ENCODE data around the gene MC3R. TPM values are rescaled to one million over a fixed set of nuclear protein-coding genes. Genes with fewer than 3 reads are reported as not detected.

MC3R gene
- total RNA-seq, 1 experiment from 2014 or later: not detected

DNA sequence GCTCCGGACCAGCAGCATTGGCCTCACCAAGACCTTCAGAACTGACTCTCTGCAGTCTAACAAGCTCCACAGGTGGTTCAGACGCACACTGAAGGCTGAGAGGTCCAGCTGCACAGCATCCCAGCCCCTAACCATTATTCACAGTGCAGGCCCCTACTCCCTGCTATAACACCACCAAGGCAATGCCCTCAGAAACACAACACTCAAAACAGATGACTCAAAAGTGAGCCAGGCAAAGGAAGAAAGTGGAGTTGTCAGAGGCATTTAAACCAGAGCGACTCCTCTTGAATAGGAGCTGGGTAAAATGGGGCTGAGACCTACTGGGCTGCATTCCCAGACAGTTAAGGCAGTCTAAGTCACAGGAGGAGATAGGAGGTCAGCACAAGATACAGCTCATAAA is 20.5 kb upstream of the MC3R start:
- H3K9ac ChIP-seq (ENCODE audit: extremely low read depth, insufficient read length, low read length): no peak overlapping the region
- no peak overlapping the region for H2BK120ac ChIP-seq (ENCODE audit: low read depth, low read length, poor library complexity, severe bottlenecking)
- Mint-ChIP-seq H3K4me3 (no peak overlapping the region), H3K4me1 (no peaks in the 10 kb centered on the region), H3K27ac (no peak overlapping the region), H3K36me3 (ENCODE audit: insufficient read depth in 1 of 3, low read depth in 3 of 3) (peaks cover 6 to 33% (median 8%) of the 10 kb centered on the region in 3 experiments), H3K27me3 (ENCODE audit: low read depth) (no peaks in the 10 kb centered on the region; the same call in none of the 2 replicates), H3K9me3 (peaks cover 88 to 94% of the 10 kb centered on the region in 2 experiments)
- no peak overlapping the region for H3K56ac ChIP-seq (ENCODE audit: insufficient read length, low read depth, low read length)
- H3K18ac ChIP-seq (ENCODE audit: insufficient read length, low read depth, low read length): no peak overlapping the region
- no peak overlapping the region for H4K8ac ChIP-seq (replicated peaks; ENCODE audit: insufficient read length, low read depth, low read length)
- H3K4ac ChIP-seq (ENCODE audit: low read depth, low read length): no peak overlapping the region
- H3T11ph ChIP-seq (ENCODE audit: low read length): no peak overlapping the region
- H4K20me1 ChIP-seq (ENCODE audit: control insufficient read depth, insufficient read depth, insufficient read length): no peaks in the 10 kb centered on the region
- H2BK20ac ChIP-seq (ENCODE audit: low read depth, low read length, poor library complexity, severe bottlenecking): no peak overlapping the region
- DNase-seq: no peak
- no peak overlapping the region for H4K5ac ChIP-seq (ENCODE audit: insufficient read length, low read depth, low read length)
- no peak overlapping the region for H3K14ac ChIP-seq (ENCODE audit: insufficient read depth, low read length)
- no peak overlapping the region for H3K23ac ChIP-seq (ENCODE audit: insufficient read length, low read depth, low read length)
- no peak overlapping the region for H2BK15ac ChIP-seq (ENCODE audit: low read depth, low read length)
- no peak overlapping the region for H2AFZ ChIP-seq (ENCODE audit: low read length)
- no peak overlapping the region for H3K4me2 ChIP-seq (ENCODE audit: insufficient read depth, insufficient read length, low read length)
- H3K79me2 ChIP-seq (ENCODE audit: insufficient read depth, low read length): no peaks in the 10 kb centered on the region
- no peak overlapping the region for H4K91ac ChIP-seq (ENCODE audit: insufficient read length, low read depth, low read length)
- WGBS (ENCODE audit: extremely low coverage, insufficient read length, low lambda C conversion rate): no CpG with 5 or more reads among the region's 3 CpGs
- no peak overlapping the region for H3K27ac ChIP-seq (ENCODE audit: insufficient read length, low read depth, low read length)
- no peak overlapping the region for H2AK5ac ChIP-seq (ENCODE audit: insufficient read length, low read length)
- H3K27me3 ChIP-seq (ENCODE audit: insufficient read depth, low read length): no peaks in the 10 kb centered on the region
- H3K9me3 ChIP-seq (ENCODE audit: control insufficient read depth, low read depth, low read length): peaks cover 85% of the 10 kb centered on the region
- H3K23me2 ChIP-seq (ENCODE audit: insufficient read length, low read depth, low read length, poor library complexity, severe bottlenecking): no peaks in the 10 kb centered on the region
- TF ChIP-seq, protein P1, sequence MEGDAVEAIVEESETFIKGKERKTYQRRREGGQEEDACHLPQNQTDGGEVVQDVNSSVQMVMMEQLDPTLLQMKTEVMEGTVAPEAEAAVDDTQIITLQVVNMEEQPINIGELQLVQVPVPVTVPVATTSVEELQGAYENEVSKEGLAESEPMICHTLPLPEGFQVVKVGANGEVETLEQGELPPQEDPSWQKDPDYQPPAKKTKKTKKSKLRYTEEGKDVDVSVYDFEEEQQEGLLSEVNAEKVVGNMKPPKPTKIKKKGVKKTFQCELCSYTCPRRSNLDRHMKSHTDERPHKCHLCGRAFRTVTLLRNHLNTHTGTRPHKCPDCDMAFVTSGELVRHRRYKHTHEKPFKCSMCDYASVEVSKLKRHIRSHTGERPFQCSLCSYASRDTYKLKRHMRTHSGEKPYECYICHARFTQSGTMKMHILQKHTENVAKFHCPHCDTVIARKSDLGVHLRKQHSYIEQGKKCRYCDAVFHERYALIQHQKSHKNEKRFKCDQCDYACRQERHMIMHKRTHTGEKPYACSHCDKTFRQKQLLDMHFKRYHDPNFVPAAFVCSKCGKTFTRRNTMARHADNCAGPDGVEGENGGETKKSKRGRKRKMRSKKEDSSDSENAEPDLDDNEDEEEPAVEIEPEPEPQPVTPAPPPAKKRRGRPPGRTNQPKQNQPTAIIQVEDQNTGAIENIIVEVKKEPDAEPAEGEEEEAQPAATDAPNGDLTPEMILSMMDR (conservative IDR thresholded peaks at IDR 0.05): no peak
- H3K79me1 ChIP-seq (ENCODE audit: insufficient read depth, low read depth, low read length, poor library complexity, severe bottlenecking): no peaks in the 10 kb centered on the region
- H2BK5ac ChIP-seq (ENCODE audit: insufficient read length, low read length): no peak overlapping the region
- no peaks in the 10 kb centered on the region for H3K4me1 ChIP-seq (ENCODE audit: insufficient read depth, low read length)
- H2BK12ac ChIP-seq (ENCODE audit: insufficient read length, low read depth, low read length): no peak overlapping the region

Measured in H9 (cell line).